NB4 (cell line): Measurements from ENCODE around the gene PIAS2.

Experiments used
- CTCF ChIP-seq: IDR thresholded peaks from one replicate; pipeline ENCODE4 v1.5.1; 2012; ENCODE audit warnings: low read depth, low read length
- POLR2A ChIP-seq: IDR thresholded peaks from 2 replicates; pipeline ENCODE4 v1.6.1; 2011; ENCODE audit warnings: mild to moderate bottlenecking; ENCODE audit not compliant: insufficient read length; ENCODE audit errors: extremely low read depth

DNA sequence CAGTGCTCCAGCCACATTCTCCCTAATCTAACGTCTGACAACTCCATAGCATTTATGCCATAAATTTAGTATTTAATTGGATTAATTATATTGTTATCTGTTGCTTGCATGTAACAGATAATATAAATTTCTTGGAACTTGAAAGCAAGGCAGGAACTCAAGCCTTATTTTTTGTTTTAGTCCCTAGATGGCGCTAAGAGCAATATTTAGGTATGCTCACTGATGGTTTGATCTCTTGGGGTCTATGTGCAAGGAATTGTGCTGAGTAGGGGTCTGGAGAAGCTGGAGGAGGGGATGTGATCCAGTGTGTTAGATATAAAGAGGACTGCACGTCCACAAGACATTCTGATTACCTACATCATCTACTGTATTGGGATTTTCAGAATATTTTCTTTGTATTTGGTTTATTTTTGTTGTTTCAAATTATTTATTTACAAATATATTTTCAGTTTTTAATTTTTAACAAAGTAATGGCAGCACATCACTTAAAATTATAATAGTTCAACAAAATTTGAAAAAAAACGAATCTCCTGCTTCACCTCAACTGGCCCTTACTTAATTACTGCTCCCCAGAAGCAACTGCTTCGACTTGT lies 32.9 kb upstream of the PIAS2 start:
- no peak for TF ChIP-seq POLR2A
- peak; percentile 30 for TF ChIP-seq CTCF
